Activated CD4-positive, alpha-beta T cell treated with anti-CD3 and anti-CD28 coated beads, Interleukin-2, amount 50 U/mL, for 1 hour (primary cell): ENCODE results near the gene CDPF1.

Experiments used
- DNase-seq: peaks from one replicate; pipeline ENCODE4 v3.0.0-alpha.2; 2020

Gene CDPF1

GRCh38 chr22:46250035-46250782, at the start of gene CDPF1:
Gene CDPF1 (minus strand): TSS chr22:46250293. CDS start chr22:46248284, 2,009 bp downstream.
- DNase-seq = peak; percentile 89

GRCh38 chr22:46299101-46299500, 49.0 kb upstream of the CDPF1 start:
- DNase-seq = no peak

GRCh38 chr22:46297151-46297812, 47.2 kb upstream of the CDPF1 start:
- peak; percentile 6 for DNase-seq

GRCh38 chr22:46296257-46297150, 46.4 kb upstream of the CDPF1 start, which contains the start of gene GTSE1:
Gene GTSE1 (plus strand): TSS chr22:46296870. CDS start chr22:46297401, 531 bp downstream.
- DNase-seq = peak; percentile 96

- DNase-seq = no peak
Measured at GRCh38 chr22:46295277-46295971, 45.3 kb upstream of the CDPF1 start.

GRCh38 chr22:46294784-46295183, 44.7 kb upstream of the CDPF1 start:
- no peak for DNase-seq

GRCh38 chr22:46293577-46294260, 43.6 kb upstream of the CDPF1 start:
- DNase-seq = no peak

- no peak for DNase-seq
Measured at GRCh38 chr22:46292732-46293131, 42.6 kb upstream of the CDPF1 start.

- no peak for DNase-seq
Measured at GRCh38 chr22:46292173-46292572, 42.1 kb upstream of the CDPF1 start.

GRCh38 chr22:46290843-46291785, 41.0 kb upstream of the CDPF1 start:
- no peak for DNase-seq

GRCh38 chr22:46290121-46290842, 40.2 kb upstream of the CDPF1 start:
- DNase-seq = no peak

- DNase-seq = no peak
Measured at GRCh38 chr22:46289244-46289891, 39.3 kb upstream of the CDPF1 start.

GRCh38 chr22:46288846-46289243, 38.8 kb upstream of the CDPF1 start:
- DNase-seq = no peak

GRCh38 chr22:46287873-46288751, 38.0 kb upstream of the CDPF1 start:
- no peak for DNase-seq

- DNase-seq = no peak
Measured at GRCh38 chr22:46286941-46287872, 37.1 kb upstream of the CDPF1 start.

- no peak for DNase-seq
Measured at GRCh38 chr22:46286006-46286405, 35.9 kb upstream of the CDPF1 start.
